Measurements from ENCODE around the gene ZNF771. TPM values are rescaled to one million over a fixed set of nuclear protein-coding genes. Genes with fewer than 3 reads are reported as not detected.

ZNF771 gene
- total and polyA plus RNA-seq, 9 of the 15 experiments (the other 6 are each of a cell fraction or from before 2014, with no cell fraction given): 1.5 to 12.6 (median 4.4) TPM

GRCh38 chr16:30378236-30379157 lies 28.9 kb upstream of the ZNF771 start:
- ChIA-PET CTCF (ENCODE audit: low intra/inter-chr PET ratio) (no interaction called here), POLR2A (interaction anchor here (0.6 to 2.3 kb wide), 6 partner anchors 13 to 518 kb away, joined by 3 to 6 read pairs (median 4); partner anchors contain the start of genes CD2BP2 and CTF1)
- Histone ChIP-seq H3K79me2 (ENCODE audit: control insufficient read depth, insufficient read depth, low read length) (peaks cover 16% of the 10 kb centered on the region), H3K9me1 (ENCODE audit: control insufficient read depth, insufficient read depth, low read length) (no peaks in the 10 kb centered on the region), H3K4me2 (ENCODE audit: insufficient read depth, low read length) (peak overlapping the region; percentile 83), H3K27ac (ENCODE audit: extremely low read depth, low read depth, low read length) (peak overlapping the region; percentile 92), H3K27me3 (ENCODE audit: control insufficient read depth in 2 of 2, insufficient read depth in 2 of 2, low read length in 2 of 2) (no peaks in the 10 kb centered on the region), H3K9ac (ENCODE audit: insufficient read depth in 1 of 2, low read depth in 2 of 2, low read length in 2 of 2) (peak overlapping the region; percentile 70 to 95), H4K20me1 (replicated peaks; ENCODE audit: control insufficient read depth, insufficient read depth, low read length) (no peaks in the 10 kb centered on the region), H2AFZ (ENCODE audit: low read depth, low read length) (peak overlapping the region; percentile 71), H3K4me1 (replicated peaks in 1 of 2; ENCODE audit: control insufficient read depth in 2 of 2, insufficient read depth in 2 of 2, low read length in 2 of 2) (peaks cover 46 to 62% of the 10 kb centered on the region in 2 experiments), H3K9me3 (replicated peaks; ENCODE audit: control insufficient read depth, insufficient read depth, low read depth, low read length) (no peaks in the 10 kb centered on the region), H3K36me3 (ENCODE audit: control insufficient read depth, insufficient read depth, low read length) (peaks cover 7% of the 10 kb centered on the region; the same call in 1 of the 3 replicates), H3K4me3 (peak overlapping the region; percentile 55)
- peak; percentile 92 for FAIRE-seq
- BruUV-seq (replicated peaks): no TSS peak
- peak; percentile 94 for ATAC-seq
- 0% methylated on average over 37 of the region's 67 CpGs for WGBS (ENCODE audit: insufficient coverage, low coverage, missing lambda C conversion rate)
- peak; percentile 95 to 99 (median 96) for DNase-seq (ENCODE audit: extremely low read depth in 1 of 4, low spot score in 3 of 4)
- intact Hi-C loops (cut with micrococcal nuclease): loop anchor here (10.0 kb wide), 1 partner anchor 314 kb away; the partner anchor contains the start of gene ALDOA
- in situ Hi-C loops (cut with MboI): no loop called here
- TF ChIP-seq, protein P1, sequence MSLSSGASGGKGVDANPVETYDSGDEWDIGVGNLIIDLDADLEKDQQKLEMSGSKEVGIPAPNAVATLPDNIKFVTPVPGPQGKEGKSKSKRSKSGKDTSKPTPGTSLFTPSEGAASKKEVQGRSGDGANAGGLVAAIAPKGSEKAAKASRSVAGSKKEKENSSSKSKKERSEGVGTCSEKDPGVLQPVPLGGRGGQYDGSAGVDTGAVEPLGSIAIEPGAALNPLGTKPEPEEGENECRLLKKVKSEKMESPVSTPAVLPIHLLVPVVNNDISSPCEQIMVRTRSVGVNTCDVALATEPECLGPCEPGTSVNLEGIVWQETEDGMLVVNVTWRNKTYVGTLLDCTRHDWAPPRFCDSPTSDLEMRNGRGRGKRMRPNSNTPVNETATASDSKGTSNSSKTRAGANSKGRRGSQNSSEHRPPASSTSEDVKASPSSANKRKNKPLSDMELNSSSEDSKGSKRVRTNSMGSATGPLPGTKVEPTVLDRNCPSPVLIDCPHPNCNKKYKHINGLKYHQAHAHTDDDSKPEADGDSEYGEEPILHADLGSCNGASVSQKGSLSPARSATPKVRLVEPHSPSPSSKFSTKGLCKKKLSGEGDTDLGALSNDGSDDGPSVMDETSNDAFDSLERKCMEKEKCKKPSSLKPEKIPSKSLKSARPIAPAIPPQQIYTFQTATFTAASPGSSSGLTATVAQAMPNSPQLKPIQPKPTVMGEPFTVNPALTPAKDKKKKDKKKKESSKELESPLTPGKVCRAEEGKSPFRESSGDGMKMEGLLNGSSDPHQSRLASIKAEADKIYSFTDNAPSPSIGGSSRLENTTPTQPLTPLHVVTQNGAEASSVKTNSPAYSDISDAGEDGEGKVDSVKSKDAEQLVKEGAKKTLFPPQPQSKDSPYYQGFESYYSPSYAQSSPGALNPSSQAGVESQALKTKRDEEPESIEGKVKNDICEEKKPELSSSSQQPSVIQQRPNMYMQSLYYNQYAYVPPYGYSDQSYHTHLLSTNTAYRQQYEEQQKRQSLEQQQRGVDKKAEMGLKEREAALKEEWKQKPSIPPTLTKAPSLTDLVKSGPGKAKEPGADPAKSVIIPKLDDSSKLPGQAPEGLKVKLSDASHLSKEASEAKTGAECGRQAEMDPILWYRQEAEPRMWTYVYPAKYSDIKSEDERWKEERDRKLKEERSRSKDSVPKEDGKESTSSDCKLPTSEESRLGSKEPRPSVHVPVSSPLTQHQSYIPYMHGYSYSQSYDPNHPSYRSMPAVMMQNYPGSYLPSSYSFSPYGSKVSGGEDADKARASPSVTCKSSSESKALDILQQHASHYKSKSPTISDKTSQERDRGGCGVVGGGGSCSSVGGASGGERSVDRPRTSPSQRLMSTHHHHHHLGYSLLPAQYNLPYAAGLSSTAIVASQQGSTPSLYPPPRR (CRISPR knock-in tag; IDR thresholded peaks at IDR 0.05; ENCODE audit: borderline replicate concordance): peak; percentile 53; the same call in 1 of the 2 replicates
- TF ChIP-seq RBBP5 (IDR thresholded peaks at IDR 0.05; ENCODE audit: borderline replicate concordance, insufficient read depth, low read length, poor library complexity, severe bottlenecking) (peak; percentile 73), SP1 (CRISPR knock-in tag; IDR thresholded peaks at IDR 0.05) (peak; percentile 85)

Data from K562 (cell line).